H1 (cell line): ENCODE results near the gene SYK. TPM values are rescaled to one million over a fixed set of nuclear protein-coding genes. Genes with fewer than 3 reads are reported as not detected.

Experiments used
- CEBPB ChIP-seq: IDR thresholded peaks from 2 replicates; pipeline ENCODE4 v1.6.1; 2012; ENCODE audit warnings: low read depth, low read length
- CHD7 ChIP-seq: fragments of 300-600 bp; sonication (generic); IDR thresholded peaks from 2 replicates; pipeline ENCODE4 v1.7.1; 2012; ENCODE audit warnings: low read length, moderate library complexity, mild to moderate bottlenecking, inconsistent platforms; ENCODE audit not compliant: insufficient replicate concordance
- E2F6 ChIP-seq: IDR thresholded peaks from 2 replicates; pipeline ENCODE4 v1.6.1; 2012; ENCODE audit warnings: inconsistent platforms
- HDAC2 ChIP-seq, 2 experiments: fragments of 300-600 bp in 1 of 2; sonication (generic) in 1 of 2; IDR thresholded peaks; 2 replicates each; pipeline ENCODE4 v1.6.1; 2011 to 2012; ENCODE audit warnings: low read depth in 2 of 2, low read length in 2 of 2, mild to moderate bottlenecking in 2 of 2, moderate library complexity in 2 of 2, borderline replicate concordance in 1 of 2, inconsistent platforms in 1 of 2
- JUND ChIP-seq: IDR thresholded peaks from 2 replicates; pipeline ENCODE4 v1.6.1; 2011; ENCODE audit warnings: mild to moderate bottlenecking, improper control_type of control experiment, low read length
- MAX ChIP-seq: IDR thresholded peaks from 2 replicates; pipeline ENCODE4 v1.6.1; 2012; ENCODE audit warnings: inconsistent platforms
- POLR2A ChIP-seq, 2 experiments: IDR thresholded peaks; 1 replicate in 1 of 2; 2 replicates in 1 of 2; pipeline ENCODE4 v1.6.1; 2011; ENCODE audit warnings: low read depth in 2 of 2, low read length in 2 of 2, mild to moderate bottlenecking in 2 of 2; ENCODE audit errors: control extremely low read depth in 1 of 2
- POU5F1 ChIP-seq: IDR thresholded peaks from 2 replicates; pipeline ENCODE4 v1.6.1; 2011; ENCODE audit warnings: low read depth, mild to moderate bottlenecking, low read length, moderate library complexity
- SAP30 ChIP-seq: fragments of 300-600 bp; sonication (generic); IDR thresholded peaks from 2 replicates; pipeline ENCODE4 v1.7.1; 2012; ENCODE audit warnings: low read length, moderate library complexity, mild to moderate bottlenecking, inconsistent platforms; ENCODE audit not compliant: insufficient read depth, insufficient replicate concordance
- YY1 ChIP-seq: IDR thresholded peaks from 2 replicates; pipeline ENCODE4 v1.6.1; 2011; ENCODE audit warnings: low read depth, mild to moderate bottlenecking, low read length
- polyA plus RNA-seq, 7 experiments: library from polyadenylated mRNA; depleted of rRNA in 3 of 7; stranded (reverse) in 5 of 7; unstranded in 2 of 7; fragments of >200 nt in 5 of 7; fragments of 200-250 nt in 2 of 7; gene quantifications; 1 replicate in 5 of 7; 2 replicates in 1 of 7; 4 replicates in 1 of 7; pipeline versions ENCODE4 v1.2.1 to v1.2.3, GENCODE V29; 2011 to 2013; ENCODE audit warnings: missing spikeins in 2 of 7, mixed read lengths in 2 of 7
- total RNA-seq: library from RNA; stranded (reverse); fragmentation: NEBNext Ultra II Directional; extraction: Animal tissue kit (Norgen Biotek cat#: 25700); gene quantifications from 2 replicates; pipeline ENCODE4 v1.2.1, GENCODE V29; 2021

The SYK gene
- total and polyA plus RNA-seq, 2 of the 8 experiments (the other 6 are each of a cell fraction or from before 2014, with no cell fraction given): 1.5 to 4.4 TPM

- TF ChIP-seq CHD7: no peak
- TF ChIP-seq CEBPB: no peak
- no peak for TF ChIP-seq POU5F1
- TF ChIP-seq HDAC2 (IDR thresholded peaks at IDR 0.05; ENCODE audit: borderline replicate concordance in 1 of 2, low read depth in 2 of 2, low read length in 2 of 2): no peak
- no peak for TF ChIP-seq YY1
- TF ChIP-seq E2F6: no peak
- TF ChIP-seq JUND: no peak
- no peak for TF ChIP-seq POLR2A (IDR thresholded peaks at IDR 0.05; ENCODE audit: control extremely low read depth in 1 of 2, low read depth in 2 of 2, low read length in 2 of 2)
- no peak for TF ChIP-seq SAP30
- TF ChIP-seq MAX: no peak
Observed at GRCh38 chr9:90787771-90788460, 13.7 kb upstream of the SYK start (continued).
